ENCODE data around the gene UMAD1.

Gene UMAD1

GRCh38 chr7:7922684-7923385, 282.3 kb downstream of the UMAD1 start:
- DNase-seq (ENCODE audit: low read depth), result no peak

- DNase-seq (ENCODE audit: low read depth), result no peak
Measured at GRCh38 chr7:7923818-7924217, 283.3 kb downstream of the UMAD1 start.

GRCh38 chr7:7924303-7924702, 283.8 kb downstream of the UMAD1 start:
- no peak for DNase-seq (ENCODE audit: low read depth)
